A673 (cell line): ENCODE results near the gene ARHGAP18. TPM values are rescaled to one million over a fixed set of nuclear protein-coding genes. Genes with fewer than 3 reads are reported as not detected.
A peak's percentile ranks its signal among the peaks of the same experiment; 100 is the strongest.

Source experiments
- BruUV-seq: library from RNA; stranded (reverse); fragments of 400-500 nt; replicated peaks from 2 replicates; lab custom pipeline; 2021; lab: Mats Ljungman, UMichigan
- CTCF ChIA-PET: fragments of 300-600 bp; sonication (Branson Sonifier 250); formaldehyde crosslinking; loops from one replicate; lab custom pipeline; 2022; ENCODE audit warnings: antibody characterized with exemption; lab: Charles Lee
- POLR2A ChIA-PET: fragments of 300-600 bp; sonication (Branson Sonifier 250); formaldehyde crosslinking; loops from one replicate; lab custom pipeline; 2022; ENCODE audit warnings: antibody characterized with exemption; ENCODE audit not compliant: low non-redundant PET; lab: Charles Lee
- DNase-seq: peaks from one replicate; pipeline ENCODE4 v3.0.0-alpha.2; 2015; ENCODE audit warnings: low spot score
- H3K27ac ChIP-seq: fragments of 200-600 bp; sonication (generic); 2 replicates; pipeline ENCODE4 v1.5.1; 2016; ENCODE audit warnings: mixed run types, low read depth, mild to moderate bottlenecking, mixed read lengths, antibody characterized with exemption, low read length; ENCODE audit not compliant: poor library complexity, severe bottlenecking
- H3K27me3 ChIP-seq: fragments of 200-600 bp; sonication (generic); replicated peaks from 2 replicates; pipeline ENCODE4 v1.6.1; 2017; ENCODE audit warnings: mixed run types, low read depth, mild to moderate bottlenecking, mixed read lengths, antibody characterized with exemption, low read length; ENCODE audit not compliant: insufficient read depth, poor library complexity
- H3K36me3 ChIP-seq: fragments of 200-600 bp; sonication (generic); 2 replicates; pipeline ENCODE4 v1.6.1; 2016; ENCODE audit warnings: mixed run types, mild to moderate bottlenecking, mixed read lengths, antibody characterized with exemption, low read length; ENCODE audit not compliant: insufficient read depth, poor library complexity, severe bottlenecking
- H3K4me1 ChIP-seq: fragments of 200-600 bp; sonication (generic); 2 replicates; pipeline ENCODE4 v1.6.1; 2017; ENCODE audit warnings: mixed run types, mild to moderate bottlenecking, mixed read lengths, antibody characterized with exemption, low read length; ENCODE audit not compliant: insufficient read depth, poor library complexity, severe bottlenecking
- H3K4me3 ChIP-seq: fragments of 200-600 bp; sonication (generic); 2 replicates; pipeline ENCODE4 v1.5.1; 2016; ENCODE audit warnings: low read depth, mixed run types, mild to moderate bottlenecking, mixed read lengths, low read length; ENCODE audit not compliant: poor library complexity, severe bottlenecking
- H3K9me3 ChIP-seq: fragments of 200-600 bp; sonication (generic); 2 replicates; pipeline ENCODE4 v1.6.1; 2016; ENCODE audit warnings: mixed run types, low read depth, mild to moderate bottlenecking, mixed read lengths, antibody characterized with exemption, low read length; ENCODE audit not compliant: poor library complexity, severe bottlenecking
- CTCF ChIP-seq: fragments of 300-800, 200-600 bp; sonication (generic); conservative IDR thresholded peaks from 2 replicates; pipeline ENCODE4 v1.5.1; 2017; ENCODE audit warnings: low read depth, mild to moderate bottlenecking, antibody characterized with exemption, low read length, moderate library complexity, mixed read lengths
- EZH2 ChIP-seq: fragments of 200-600 bp; sonication (generic); IDR thresholded peaks from 2 replicates; pipeline ENCODE4 v1.6.1; 2017; ENCODE audit warnings: borderline replicate concordance, low read depth, mild to moderate bottlenecking, mixed read lengths, antibody characterized with exemption, low read length; ENCODE audit not compliant: poor library complexity, severe bottlenecking
- intact Hi-C: fragments of 100-400 bp; cut with micrococcal nuclease; formaldehyde crosslinking; loops from one replicate; pipeline ENCODE4 v1.10.0; 2022; ENCODE audit not compliant: unreplicated experiment
- total RNA-seq: library from RNA; stranded (reverse); gene quantifications from 2 replicates; pipeline ENCODE4 v1.2.3, GENCODE V29; 2021

The ARHGAP18 gene
- total RNA-seq, 1 experiment from 2014 or later = 14.2 TPM

- H3K9me3 ChIP-seq = no peaks in the 10 kb centered on the region
- BruUV-seq = no TSS peak
- no peak for DNase-seq
- H3K4me1 ChIP-seq = peaks cover 25% of the 10 kb centered on the region
- no peaks in the 10 kb centered on the region for H3K36me3 ChIP-seq
- no peak overlapping the region for H3K4me3 ChIP-seq
- ChIA-PET CTCF (no interaction called here), POLR2A (no interaction called here)
- intact Hi-C loops = no loop called here
- no peaks in the 10 kb centered on the region for H3K27me3 ChIP-seq
- no peak overlapping the region for H3K27ac ChIP-seq
- TF ChIP-seq CTCF = no peak
- TF ChIP-seq EZH2 = no peak
Measured at GRCh38 chr6:129696843-129697242, 13.1 kb downstream of the ARHGAP18 start.

- BruUV-seq = no TSS peak
- Histone ChIP-seq H3K27ac (peak overlapping the region; percentile 16), H3K27me3 (no peaks in the 10 kb centered on the region), H3K4me3 (no peak overlapping the region), H3K4me1 (peaks cover 25% of the 10 kb centered on the region), H3K9me3 (no peaks in the 10 kb centered on the region), H3K36me3 (no peaks in the 10 kb centered on the region)
- no peak for DNase-seq
- intact Hi-C loops = no loop called here
- TF ChIP-seq EZH2 (no peak), CTCF (no peak)
- ChIA-PET POLR2A (no interaction called here), CTCF (interaction anchor here (0.9 kb wide), 1 partner anchor 325 kb away, joined by 3 read pairs; no protein-coding TSS in a partner anchor)
Measured at GRCh38 chr6:129696028-129696418, 14.0 kb downstream of the ARHGAP18 start.

GRCh38 chr6:129695373-129696027 lies 14.5 kb downstream of the ARHGAP18 start:
- DNase-seq = no peak
- Histone ChIP-seq H3K4me1 (peaks cover 25% of the 10 kb centered on the region), H3K9me3 (no peaks in the 10 kb centered on the region), H3K27ac (peak overlapping the region; percentile 16), H3K4me3 (no peak overlapping the region), H3K27me3 (no peaks in the 10 kb centered on the region), H3K36me3 (no peaks in the 10 kb centered on the region)
- no peak for TF ChIP-seq CTCF
- no TSS peak for BruUV-seq
- intact Hi-C loops = no loop called here
- ChIA-PET CTCF (interaction anchor here (0.9 kb wide), 1 partner anchor 326 kb away, joined by 3 read pairs; no protein-coding TSS in a partner anchor), POLR2A (no interaction called here)
